T-cell (primary cell): ENCODE data around the gene ANKRD16. TPM values are rescaled to one million over a fixed set of nuclear protein-coding genes. Genes with fewer than 3 reads are reported as not detected.

ENCODE experiments used
- ATAC-seq, 4 experiments: fragments of 200-7000 bp in 3 of 4; fragments of 150-1000 bp in 1 of 4; cut with Tn5 transposase; replicated peaks in 1 of 4; 1 replicate in 3 of 4; 2 replicates in 1 of 4; pipeline ENCODE4 v1.10.0; 2021; ENCODE audit warnings: moderate library complexity in 3 of 4, mild to moderate bottlenecking in 2 of 4, moderate number of reproducible peaks in 1 of 4
- CTCF ChIA-PET, 2 donors: fragments of 300-600 bp; sonication (Branson Sonifier 250); formaldehyde crosslinking; loops; one replicate each; lab custom pipeline; 2022; ENCODE audit warnings: antibody characterized with exemption in 2 of 2; lab: Charles Lee
- POLR2A ChIA-PET, 2 donors: fragments of 300-600 bp; sonication (Branson Sonifier 250); formaldehyde crosslinking; loops; one replicate each; lab custom pipeline; 2022; ENCODE audit warnings: antibody characterized with exemption in 2 of 2; lab: Charles Lee
- DNase-seq, 35 experiments: peaks; one replicate each; pipeline versions ENCODE4 v3.0.0 to v3.0.0-alpha.2; 2013 to 2023
- H3K27ac ChIP-seq: one replicate; pipeline ENCODE4 v1.5.1; 2013; ENCODE audit warnings: low read length
- H3K27me3 ChIP-seq, 2 experiments: replicated peaks in 1 of 2; 1 replicate in 1 of 2; 2 replicates in 1 of 2; pipeline versions ENCODE4 v1.6.1 to v1.7.0; 2013; ENCODE audit warnings: low read length in 1 of 2, mixed read lengths in 1 of 2; ENCODE audit not compliant: control insufficient read depth in 2 of 2, insufficient read depth in 2 of 2; ENCODE audit errors: extremely low read depth in 1 of 2
- H3K36me3 ChIP-seq, 2 donors: 1 replicate in 1 of 2; 2 replicates in 1 of 2; pipeline versions ENCODE4 v1.6.1 to v1.7.0; 2013; ENCODE audit warnings: low read length in 1 of 2; ENCODE audit not compliant: control insufficient read depth in 2 of 2, insufficient read depth in 1 of 2; ENCODE audit errors: extremely low read depth in 1 of 2
- H3K4me1 ChIP-seq, 2 experiments: 1 replicate in 1 of 2; 2 replicates in 1 of 2; pipeline versions ENCODE4 v1.6.1 to v1.7.0; 2013; ENCODE audit warnings: low read length in 2 of 2, mixed read lengths in 1 of 2; ENCODE audit not compliant: insufficient read depth in 2 of 2, control insufficient read depth in 1 of 2; ENCODE audit errors: extremely low read depth in 1 of 2
- H3K4me3 ChIP-seq, 2 donors: 1 replicate in 1 of 2; 2 replicates in 1 of 2; pipeline versions ENCODE4 v1.5.1 to v1.7.0; 2013; ENCODE audit warnings: mild to moderate bottlenecking in 2 of 2, low read length in 1 of 2, moderate library complexity in 1 of 2; ENCODE audit not compliant: control insufficient read depth in 1 of 2; ENCODE audit errors: extremely low read depth in 1 of 2
- H3K9me3 ChIP-seq: 2 replicates; pipeline ENCODE4 v1.7.0; 2013
- H3K27ac Mint-ChIP-seq, 2 donors: one replicate each; pipeline ENCODE4 v1.8.0; 2020 to 2021; ENCODE audit warnings: mild to moderate bottlenecking in 2 of 2, mixed read lengths in 2 of 2
- H3K27me3 Mint-ChIP-seq, 2 donors: one replicate each; pipeline ENCODE4 v1.8.0; 2021 to 2022; ENCODE audit warnings: mixed read lengths in 2 of 2
- H3K36me3 Mint-ChIP-seq: one replicate; pipeline ENCODE4 v1.8.0; 2021; ENCODE audit warnings: mixed read lengths
- H3K4me1 Mint-ChIP-seq, 3 donors: one replicate each; pipeline ENCODE4 v1.8.0; 2020 to 2022; ENCODE audit warnings: mixed read lengths in 3 of 3, mild to moderate bottlenecking in 1 of 3
- H3K4me3 Mint-ChIP-seq, 3 donors: one replicate each; pipeline ENCODE4 v1.8.0; 2020 to 2022; ENCODE audit warnings: mild to moderate bottlenecking in 3 of 3, mixed read lengths in 3 of 3, moderate library complexity in 3 of 3
- H3K9me3 Mint-ChIP-seq, 3 donors: one replicate each; pipeline ENCODE4 v1.8.0; 2020 to 2022; ENCODE audit warnings: mixed read lengths in 3 of 3
- WGBS: methylation state at CpG from one replicate; pipeline ENCODE4 v1.1.5; 2013; ENCODE audit warnings: missing lambda C conversion rate; ENCODE audit not compliant: insufficient coverage; 5-methylcytosine and 5-hydroxymethylcytosine counted together
- total RNA-seq, 35 experiments: library from RNA in 6 of 35; stranded (reverse) in 6 of 35; fragments of 120-200 nt in 1 of 35; gene quantifications; one replicate each; pipeline versions ENCODE4 v1.2.1 to v1.2.4 and lab custom pipeline; 2013 to 2026

The ANKRD16 gene
- total RNA-seq, 5 donors from 2014 or later (not counting 1 experiment from before 2014, with no cell fraction given): 4.7 to 11.5 (median 9.1) TPM

DNA sequence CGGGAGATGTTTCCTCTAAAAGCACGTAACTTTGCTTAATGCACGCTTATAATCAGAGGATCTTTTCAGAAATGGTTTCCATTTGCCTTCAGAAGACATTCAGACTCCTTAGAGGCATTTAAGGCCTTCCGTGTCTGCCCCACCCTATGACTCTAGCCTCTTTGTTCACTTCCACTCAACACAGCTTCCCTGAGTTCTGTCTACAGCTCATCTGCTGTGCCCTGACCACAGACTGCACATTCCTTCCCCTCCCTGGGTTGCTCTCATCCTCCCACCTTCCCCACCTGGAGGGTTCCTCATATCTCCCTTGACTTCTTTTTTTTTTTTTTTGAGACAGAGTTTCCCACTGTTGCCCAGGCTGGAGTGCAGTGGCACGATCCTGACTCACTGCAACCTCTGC lies 17.0 kb upstream of the ANKRD16 start:
- Histone ChIP-seq H3K36me3 (peaks cover 27 to 44% of the 10 kb centered on the region in 2 donors), H3K27ac (no peak overlapping the region), H3K4me3 (no peak overlapping the region), H3K9me3 (no peaks in the 10 kb centered on the region), H3K4me1 (no peaks in the 10 kb centered on the region), H3K27me3 (no peaks in the 10 kb centered on the region)
- Mint-ChIP-seq H3K9me3 (no peaks in the 10 kb centered on the region), H3K36me3 (peaks cover 50% of the 10 kb centered on the region), H3K4me1 (peaks cover 20 to 30% (median 27%) of the 10 kb centered on the region in 3 donors), H3K27ac (no peak overlapping the region), H3K4me3 (no peak overlapping the region), H3K27me3 (no peaks in the 10 kb centered on the region)
- WGBS: 85% methylated on average over 4 of the region's 5 CpGs
- ATAC-seq (no peak), DNase-seq (no peak)
- POLR2A ChIA-PET: no interaction called here
- CTCF ChIA-PET: no interaction called here

DNA sequence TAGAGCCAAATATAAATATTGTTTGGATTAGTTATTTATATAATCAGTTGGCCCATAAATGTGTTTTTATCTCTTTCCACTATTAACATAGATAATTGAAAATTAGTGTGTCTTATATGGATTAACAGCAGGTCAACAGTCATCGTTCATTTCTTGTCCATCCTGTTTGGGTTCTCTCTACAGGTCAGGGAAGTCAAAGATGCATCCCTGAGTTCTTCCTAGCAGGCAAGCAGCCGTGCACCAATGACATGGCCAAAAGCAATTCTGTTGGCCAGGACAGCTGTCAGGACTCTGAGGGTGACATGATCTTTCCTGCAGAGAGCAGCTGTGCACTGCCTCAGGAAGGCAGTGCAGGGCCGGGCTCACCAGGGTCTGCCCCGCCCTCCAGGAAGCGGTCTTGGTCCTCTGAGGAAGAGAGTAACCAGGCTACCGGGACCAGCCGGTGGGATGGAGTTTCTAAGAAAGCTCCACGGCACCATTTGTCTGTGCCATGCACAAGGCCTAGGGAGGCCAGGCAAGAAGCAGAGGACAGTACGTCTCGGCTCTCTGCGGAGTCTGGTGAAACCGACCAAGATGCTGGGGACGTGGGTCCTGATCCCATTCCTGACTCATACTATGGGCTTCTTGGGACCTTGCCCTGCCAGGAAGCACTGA lies 16.3 kb upstream of the ANKRD16 start:
- no peaks in the 10 kb centered on the region for H3K9me3 ChIP-seq

DNA sequence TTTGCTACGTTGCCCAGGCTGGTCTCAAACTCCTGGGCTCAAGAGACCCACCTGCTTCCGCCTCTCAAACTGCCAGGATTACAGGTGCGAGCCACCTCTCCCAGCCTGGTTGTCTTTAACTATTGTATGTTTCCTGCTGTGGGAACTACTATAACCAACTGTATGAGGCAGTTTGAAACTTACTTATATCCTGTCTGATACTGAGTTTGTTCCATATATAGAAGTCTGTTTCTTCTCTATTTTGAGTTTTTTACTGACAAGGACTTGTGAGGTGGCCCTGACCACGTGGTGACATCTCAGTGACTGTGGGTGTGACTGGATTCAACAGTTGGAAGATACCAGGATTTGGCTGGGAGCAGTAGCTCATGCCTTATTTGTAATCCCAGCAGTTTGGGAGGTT lies 14.5 kb upstream of the ANKRD16 start:
- Mint-ChIP-seq H3K27ac (no peak overlapping the region), H3K27me3 (no peaks in the 10 kb centered on the region), H3K36me3 (peaks cover 40% of the 10 kb centered on the region), H3K9me3 (no peaks in the 10 kb centered on the region), H3K4me1 (peaks cover 24 to 34% (median 33%) of the 10 kb centered on the region in 3 donors), H3K4me3 (no peak overlapping the region)
- H3K27ac ChIP-seq: no peak overlapping the region
- POLR2A ChIA-PET: no interaction called here
- no peaks in the 10 kb centered on the region for H3K9me3 ChIP-seq
- CTCF ChIA-PET: no interaction called here
- no peak for DNase-seq
- peaks cover 12 to 21% of the 10 kb centered on the region in 2 donors for H3K36me3 ChIP-seq
- H3K4me3 ChIP-seq: no peak overlapping the region
- ATAC-seq: no peak
- H3K27me3 ChIP-seq: no peaks in the 10 kb centered on the region
- no CpG with 5 or more reads among the region's 4 CpGs for WGBS
- no peaks in the 10 kb centered on the region for H3K4me1 ChIP-seq

More for the DNA sequence above, 16.3 kb upstream of the ANKRD16 start:
- Histone ChIP-seq H3K4me3 (no peak overlapping the region), H3K27ac (no peak overlapping the region), H3K36me3 (peaks cover 21 to 38% of the 10 kb centered on the region in 2 donors), H3K4me1 (no peaks in the 10 kb centered on the region), H3K27me3 (no peaks in the 10 kb centered on the region)
- ChIA-PET POLR2A (no interaction called here), CTCF (no interaction called here)
- Mint-ChIP-seq H3K36me3 (peaks cover 45% of the 10 kb centered on the region), H3K4me3 (no peak overlapping the region), H3K4me1 (peaks cover 20 to 30% (median 27%) of the 10 kb centered on the region in 3 donors), H3K9me3 (no peaks in the 10 kb centered on the region), H3K27me3 (no peaks in the 10 kb centered on the region), H3K27ac (no peak overlapping the region)
- 87% methylated on average over 13 of the region's 13 CpGs for WGBS
- DNase-seq (no peak), ATAC-seq (no peak)

DNA sequence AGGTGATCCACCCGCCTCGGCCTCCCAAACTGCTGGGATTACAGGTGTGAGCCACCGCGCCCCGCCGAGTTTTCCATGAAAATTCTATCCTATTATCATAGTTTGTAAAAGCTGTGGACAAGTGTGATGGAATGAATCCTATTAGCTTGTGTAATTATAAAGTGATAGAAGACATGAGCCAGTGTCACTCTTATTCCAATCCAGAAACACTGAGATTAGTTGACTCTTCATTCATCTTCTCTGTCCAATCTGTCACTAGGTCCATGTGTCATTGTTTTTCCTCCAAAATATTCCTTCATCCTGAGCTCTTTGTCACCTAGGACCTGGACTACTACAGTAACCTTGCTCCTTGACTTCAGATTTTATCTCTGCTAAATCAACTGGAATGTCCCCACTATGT lies 13.9 kb upstream of the ANKRD16 start:
- WGBS: no CpG with 5 or more reads among the region's 6 CpGs
- Mint-ChIP-seq H3K4me3 (no peak overlapping the region), H3K36me3 (peaks cover 37% of the 10 kb centered on the region), H3K27me3 (no peaks in the 10 kb centered on the region), H3K27ac (no peak overlapping the region), H3K9me3 (no peaks in the 10 kb centered on the region), H3K4me1 (peaks cover 26 to 36% (median 36%) of the 10 kb centered on the region in 3 donors)
- ChIA-PET CTCF (interaction anchor here in 1 of 2 donors (0.7 kb wide), 1 partner anchor 434 kb away, joined by 4 read pairs; no protein-coding TSS in a partner anchor), POLR2A (interaction anchor here in 1 of 2 donors (0.7 kb wide), 1 partner anchor 1110 kb away, joined by 6 read pairs; no protein-coding TSS in a partner anchor)
- Histone ChIP-seq H3K9me3 (no peaks in the 10 kb centered on the region), H3K4me3 (no peak overlapping the region), H3K27ac (no peak overlapping the region), H3K27me3 (no peaks in the 10 kb centered on the region), H3K4me1 (no peaks in the 10 kb centered on the region), H3K36me3 (peaks cover 12 to 14% of the 10 kb centered on the region in 2 donors)
- DNase-seq (no peak), ATAC-seq (no peak)

DNA sequence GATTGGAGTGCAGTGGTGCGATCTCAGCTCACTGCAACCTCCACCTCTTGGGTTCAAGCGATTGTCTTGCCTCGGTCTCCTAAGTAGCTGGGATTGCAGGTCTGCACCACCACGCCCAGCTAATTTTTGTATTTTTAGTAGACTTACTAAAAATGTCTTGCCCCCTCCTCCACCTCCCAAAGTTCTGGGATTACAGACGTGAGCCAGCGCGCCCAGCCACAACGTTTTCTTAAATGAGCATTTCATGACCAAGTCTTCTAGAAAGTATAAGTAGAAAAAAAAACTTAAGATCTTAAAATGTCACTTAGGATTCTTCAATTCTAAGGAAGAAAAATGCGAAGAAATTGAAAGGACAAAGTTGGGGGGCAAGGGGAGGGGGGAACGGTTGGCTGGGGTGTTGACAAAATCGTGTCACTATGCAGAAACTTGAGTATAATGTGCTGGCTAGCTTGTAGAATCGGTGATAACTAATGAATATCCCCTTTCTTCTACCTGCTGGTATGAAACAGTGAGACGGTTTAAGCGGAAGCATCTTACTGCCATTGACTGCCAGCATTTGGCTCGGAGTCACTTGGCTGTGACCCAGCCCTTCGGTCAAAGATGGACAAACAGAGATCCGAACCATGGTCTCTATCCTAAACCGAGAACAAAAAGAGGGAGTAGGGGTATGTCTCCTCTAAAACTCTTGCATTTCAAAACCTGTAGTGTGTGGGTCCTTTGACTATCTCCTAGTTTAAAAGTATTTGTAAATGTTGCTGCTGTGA lies 13.0 kb upstream of the ANKRD16 start:
- Mint-ChIP-seq H3K36me3 (peaks cover 35% of the 10 kb centered on the region), H3K27me3 (no peaks in the 10 kb centered on the region), H3K4me1 (peaks cover 24 to 34% (median 34%) of the 10 kb centered on the region in 3 donors), H3K4me3 (no peak overlapping the region), H3K9me3 (peaks cover 0 to 3% (median 2%) of the 10 kb centered on the region in 3 donors), H3K27ac (no peak overlapping the region)
- H3K4me1 ChIP-seq: no peaks in the 10 kb centered on the region
- H3K27me3 ChIP-seq: no peaks in the 10 kb centered on the region
- DNase-seq (no peak), ATAC-seq (no peak)
- no peaks in the 10 kb centered on the region for H3K9me3 ChIP-seq
- no peak overlapping the region for H3K27ac ChIP-seq
- ChIA-PET CTCF (interaction anchor here in 1 of 2 donors (0.6 to 0.7 kb wide), 2 partner anchors 83 to 435 kb away, joined by 3 to 4 read pairs; no protein-coding TSS in a partner anchor), POLR2A (interaction anchor here in 1 of 2 donors (0.6 kb wide), 1 partner anchor 43 kb away, joined by 4 read pairs; no protein-coding TSS in a partner anchor)
- WGBS: 100% methylated on average over 3 of the region's 18 CpGs
- H3K4me3 ChIP-seq: no peak overlapping the region
- peaks cover 12 to 14% of the 10 kb centered on the region in 2 donors for H3K36me3 ChIP-seq

DNA sequence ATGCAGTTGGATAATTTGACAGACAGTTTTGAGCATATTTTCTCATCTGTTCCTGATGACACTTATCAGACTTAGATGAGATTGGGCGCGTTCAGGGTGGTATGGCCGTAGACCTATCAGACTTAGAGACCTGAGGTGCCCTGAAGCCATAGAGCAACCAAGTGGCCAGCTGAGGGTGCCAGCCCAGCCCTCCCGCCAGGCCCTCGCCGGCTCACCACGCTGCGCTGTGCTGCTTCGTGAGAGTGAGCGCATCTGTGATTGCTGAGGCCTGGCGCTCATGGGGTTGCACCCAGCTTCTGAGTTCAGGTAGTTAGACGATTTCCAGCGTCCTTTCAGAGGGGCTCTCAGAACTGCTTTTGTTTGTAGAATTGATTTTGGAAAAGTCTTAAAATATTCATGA lies 10.6 kb upstream of the ANKRD16 start:
- peaks cover 33% of the 10 kb centered on the region for H3K36me3 Mint-ChIP-seq
- POLR2A ChIA-PET: interaction anchor here (0.6 kb wide), 3 partner anchors 143 to 327 kb away, joined by 3 to 5 read pairs (median 3); no protein-coding TSS in a partner anchor

More for the DNA sequence above, 10.6 kb upstream of the ANKRD16 start:
- Histone ChIP-seq H3K36me3 (peaks cover 8 to 15% of the 10 kb centered on the region in 2 donors), H3K4me1 (peaks cover 0 to 13% of the 10 kb centered on the region in 2 experiments), H3K27me3 (no peaks in the 10 kb centered on the region), H3K9me3 (no peaks in the 10 kb centered on the region), H3K4me3 (no peak overlapping the region), H3K27ac (no peak overlapping the region)
- no peaks in the 10 kb centered on the region for H3K27me3 Mint-ChIP-seq
- WGBS: over 99% methylated on average over 13 of the region's 13 CpGs
- H3K4me1 Mint-ChIP-seq: peaks cover 39 to 48% (median 45%) of the 10 kb centered on the region in 3 donors
- no peak overlapping the region for H3K4me3 Mint-ChIP-seq
- DNase-seq (no peak), ATAC-seq (no peak)
- no peak overlapping the region for H3K27ac Mint-ChIP-seq
- H3K9me3 Mint-ChIP-seq: peaks cover 0 to 3% (median 2%) of the 10 kb centered on the region in 3 donors
- CTCF ChIA-PET: no interaction called here
